Gastroesophageal sphincter (tissue), 4 donors: ENCODE measurements around the gene ZMYND11. TPM values are rescaled to one million over a fixed set of nuclear protein-coding genes. Genes with fewer than 3 reads are reported as not detected.
A peak's percentile ranks its signal among the peaks of the same experiment; 100 is the strongest.

ENCODE experiments used
- ATAC-seq: fragments of 150-250 bp; one replicate; pipeline ENCODE4 v1.9.1; 2016; ENCODE audit warnings: mild to moderate bottlenecking, moderate library complexity
- H3K27ac ChIP-seq, 4 donors: fragments of 200-600 bp; sonication (generic) in 3 of 4; 1 replicate in 3 of 4; 2 replicates in 1 of 4; pipeline ENCODE4 v1.5.1; 2016 to 2019
- H3K27me3 ChIP-seq: fragments of 200-600 bp; sonication (generic); one replicate; pipeline ENCODE4 v1.5.1; 2019
- H3K36me3 ChIP-seq, 2 donors: fragments of 200-600 bp; sonication (generic); one replicate each; pipeline ENCODE4 v1.5.1; 2019; ENCODE audit warnings: control low read depth in 1 of 2
- H3K4me1 ChIP-seq, 3 donors: fragments of 200-600 bp; sonication (generic); 1 replicate in 2 of 3; 2 replicates in 1 of 3; pipeline ENCODE4 v1.5.1; 2016 to 2019; ENCODE audit warnings: control low read depth in 2 of 3
- H3K4me3 ChIP-seq, 2 donors: fragments of 200-600 bp; sonication (generic); one replicate each; pipeline ENCODE4 v1.5.1; 2019; ENCODE audit warnings: mild to moderate bottlenecking in 1 of 2, moderate library complexity in 1 of 2
- H3K9me3 ChIP-seq, 3 donors: fragments of 200-600 bp; sonication (generic); one replicate each; pipeline ENCODE4 v1.5.1; 2017 to 2019; ENCODE audit warnings: control low read depth in 2 of 3
- CTCF ChIP-seq, 4 experiments: fragments of 200-600 bp in 2 of 4; fragments of 450-650 bp in 2 of 4; sonication (generic) in 1 of 4; IDR thresholded peaks; one replicate each; pipeline ENCODE4 v1.5.1; 2017 to 2019; ENCODE audit warnings: antibody characterized with exemption in 4 of 4, mild to moderate bottlenecking in 2 of 4, moderate library complexity in 2 of 4
- EP300 ChIP-seq: sonication (generic); formaldehyde crosslinking; IDR thresholded peaks from one replicate; pipeline ENCODE4 v1.6.1; 2017; ENCODE audit warnings: antibody characterized with exemption, mild to moderate bottlenecking
- POLR2A ChIP-seq, 2 donors: fragments of 450-650 bp; IDR thresholded peaks; one replicate each; pipeline ENCODE4 v1.6.1; 2017; ENCODE audit warnings: antibody characterized with exemption in 2 of 2, mild to moderate bottlenecking in 2 of 2, moderate library complexity in 1 of 2
- POLR2AphosphoS5 ChIP-seq: sonication (generic); formaldehyde crosslinking; IDR thresholded peaks from one replicate; pipeline ENCODE4 v1.6.1; 2017; ENCODE audit warnings: antibody characterized with exemption
- WGBS, 2 donors: methylation state at CpG; one replicate each; pipeline ENCODE4 v1.1.5; 2018; ENCODE audit warnings: low coverage in 1 of 2; 5-methylcytosine and 5-hydroxymethylcytosine counted together
- total RNA-seq, 4 donors: library from RNA; depleted of rRNA; stranded (reverse); fragments of >200 nt; gene quantifications; one replicate each; pipeline ENCODE4 v1.1.0, GENCODE V29; 2016

Gene ZMYND11
- total RNA-seq, 4 donors from 2014 or later: 131 to 176 (median 166) TPM

- peaks cover 0 to under 1% (median 0%) of the 10 kb centered on the region in 3 donors for H3K4me1 ChIP-seq
- no peaks in the 10 kb centered on the region for H3K27me3 ChIP-seq
- 42 to 71% methylated on average over 3 of the region's 3 CpGs for WGBS, 2 donors
- H3K36me3 ChIP-seq: peaks cover 4 to 44% of the 10 kb centered on the region in 2 donors
- H3K9me3 ChIP-seq: no peaks in the 10 kb centered on the region
- no peak overlapping the region for H3K4me3 ChIP-seq
- H3K27ac ChIP-seq: no peak overlapping the region
- TF ChIP-seq POLR2A (IDR thresholded peaks at IDR 0.05): no peak
- TF ChIP-seq CTCF (IDR thresholded peaks at IDR 0.05): no peak
- TF ChIP-seq EP300: no peak
- TF ChIP-seq POLR2AphosphoS5: no peak
- ATAC-seq: no peak
Observed at GRCh38 chr10:235915-236314, 100.7 kb downstream of the ZMYND11 start.

- no peak overlapping the region for H3K4me3 ChIP-seq
- no peaks in the 10 kb centered on the region for H3K9me3 ChIP-seq
- no peak for ATAC-seq
- H3K27ac ChIP-seq: no peak overlapping the region
- H3K4me1 ChIP-seq: peaks cover 0 to 11% (median 6%) of the 10 kb centered on the region in 3 donors
- no peaks in the 10 kb centered on the region for H3K27me3 ChIP-seq
- WGBS, 2 donors: 77 to 81% methylated on average over 4 to 6 of the region's 6 CpGs
- TF ChIP-seq EP300 (no peak), CTCF (IDR thresholded peaks at IDR 0.05) (no peak)
- H3K36me3 ChIP-seq: peaks cover 4 to 72% of the 10 kb centered on the region in 2 donors
Observed at GRCh38 chr10:239109-239508, 103.9 kb downstream of the ZMYND11 start.

- H3K27me3 ChIP-seq: no peaks in the 10 kb centered on the region
- TF ChIP-seq POLR2AphosphoS5: no peak
- TF ChIP-seq EP300: no peak
- TF ChIP-seq CTCF (IDR thresholded peaks at IDR 0.05): no peak
- no peak for TF ChIP-seq POLR2A (IDR thresholded peaks at IDR 0.05)
- H3K4me3 ChIP-seq: no peak overlapping the region
- peak; percentile 48 for ATAC-seq
- peak overlapping the region in 2 of 4 donors; percentile 35 to 36 for H3K27ac ChIP-seq
- H3K9me3 ChIP-seq: no peaks in the 10 kb centered on the region
- peaks cover 0 to 11% (median 6%) of the 10 kb centered on the region in 3 donors for H3K4me1 ChIP-seq
- 35 to 57% methylated on average over 2 of the region's 6 CpGs for WGBS, 2 donors
- H3K36me3 ChIP-seq: peaks cover 4 to 95% of the 10 kb centered on the region in 2 donors
Observed at GRCh38 chr10:241451-241850, 106.2 kb downstream of the ZMYND11 start.

GRCh38 chr10:241966-242643 lies 106.8 kb downstream of the ZMYND11 start:
- Histone ChIP-seq H3K4me1 (peaks cover 0 to 11% (median 6%) of the 10 kb centered on the region in 3 donors), H3K27me3 (no peaks in the 10 kb centered on the region), H3K27ac (no peak overlapping the region), H3K36me3 (peaks cover 4 to 96% of the 10 kb centered on the region in 2 donors), H3K4me3 (no peak overlapping the region), H3K9me3 (no peaks in the 10 kb centered on the region)
- TF ChIP-seq POLR2A (IDR thresholded peaks at IDR 0.05) (no peak), EP300 (no peak), POLR2AphosphoS5 (no peak), CTCF (IDR thresholded peaks at IDR 0.05) (no peak)
- no peak for ATAC-seq
- WGBS, 2 donors: 71 to 75% methylated on average over 5 to 9 of the region's 9 CpGs

GRCh38 chr10:244227-244626 lies 109.0 kb downstream of the ZMYND11 start:
- Histone ChIP-seq H3K27me3 (no peaks in the 10 kb centered on the region), H3K4me1 (peaks cover 0 to 11% (median 6%) of the 10 kb centered on the region in 3 donors), H3K9me3 (no peaks in the 10 kb centered on the region), H3K36me3 (peaks cover 3 to 96% of the 10 kb centered on the region in 2 donors), H3K4me3 (no peak overlapping the region), H3K27ac (no peak overlapping the region)
- ATAC-seq: no peak
- no peak for TF ChIP-seq POLR2A (IDR thresholded peaks at IDR 0.05)
- TF ChIP-seq POLR2AphosphoS5: no peak
- no peak for TF ChIP-seq EP300
- TF ChIP-seq CTCF (IDR thresholded peaks at IDR 0.05): no peak
- 76% methylated on average over 6 to 7 of the region's 7 CpGs for WGBS, 2 donors
